HG03354 (cell line): ENCODE results near the gene UBP1.
A peak's percentile ranks its signal among the peaks of the same experiment; 100 is the strongest.

Experiments
- ATAC-seq: cut with Tn5 transposase; IDR thresholded peaks from one replicate; pipeline ENCODE4 v1.9.1; 2021; ENCODE audit warnings: mild to moderate bottlenecking; ENCODE audit not compliant: unreplicated experiment, poor library complexity, severe bottlenecking

Gene UBP1

DNA sequence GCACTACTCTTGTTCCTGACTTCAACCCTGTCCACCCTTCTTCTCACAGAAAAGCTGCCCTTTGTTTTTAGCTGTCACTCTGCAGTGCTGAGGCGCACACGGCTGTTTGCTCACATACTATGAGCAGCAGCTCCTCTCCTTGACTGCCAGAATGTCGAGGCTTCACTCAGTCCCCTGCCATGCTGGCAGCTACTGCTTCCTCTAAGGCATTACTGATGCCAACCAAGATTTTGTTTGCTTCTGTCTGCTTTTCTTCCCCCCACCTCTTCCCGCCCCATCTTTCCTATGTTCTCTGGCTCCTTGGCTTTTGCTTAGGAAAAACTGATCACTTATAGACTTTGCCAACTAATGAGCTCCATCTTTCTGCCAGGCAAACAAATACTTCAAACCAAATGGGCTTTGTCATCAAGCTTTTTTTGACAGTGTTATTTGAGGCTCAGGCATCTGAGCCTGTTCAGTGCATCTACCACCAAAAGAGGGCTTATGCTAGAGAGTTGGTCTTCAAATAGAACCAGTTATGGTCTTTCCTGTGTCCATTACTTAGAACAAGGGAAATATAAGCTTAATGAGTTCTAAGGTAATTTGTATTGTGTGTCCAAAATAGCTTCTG, 81.9 kb downstream of the UBP1 start:
- no peak for ATAC-seq

DNA sequence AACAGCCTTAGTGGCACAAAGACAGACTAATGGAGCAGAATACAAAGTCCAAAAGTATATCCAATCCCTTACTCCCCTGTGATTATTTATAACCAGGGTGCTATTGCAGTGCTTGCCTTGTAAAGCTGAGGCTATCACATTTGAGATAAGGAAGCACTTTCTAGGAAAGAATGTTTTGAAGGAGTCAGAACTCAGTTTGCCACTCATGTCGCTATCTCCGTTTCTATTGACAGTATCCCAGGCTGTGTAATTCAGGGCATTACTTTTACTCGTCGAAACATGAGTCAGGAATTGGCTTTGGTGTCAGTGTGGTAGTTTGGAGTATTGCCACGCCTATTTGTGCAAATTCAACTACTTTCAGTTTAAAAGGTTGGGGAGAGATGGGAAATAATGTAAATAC, 84.6 kb downstream of the UBP1 start:
- no peak for ATAC-seq

DNA sequence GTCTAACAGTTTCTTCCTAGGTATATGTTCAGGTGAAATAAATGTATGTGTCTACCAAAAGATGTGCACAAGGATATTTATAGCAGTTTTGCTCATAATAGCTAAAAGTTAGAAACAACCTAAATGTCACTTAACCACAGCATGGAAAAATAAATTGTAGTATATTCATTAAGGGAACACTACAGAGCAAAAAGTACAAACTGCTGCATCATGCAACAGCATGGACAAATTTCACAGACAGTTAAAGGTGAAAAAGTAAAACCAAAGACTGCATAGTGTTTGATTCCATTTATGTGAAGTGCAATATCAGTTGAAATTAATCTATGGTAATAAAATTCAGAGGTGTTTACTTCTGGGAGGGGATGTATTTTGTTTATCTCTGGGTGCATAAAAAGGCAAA, 100.4 kb downstream of the UBP1 start:
- ATAC-seq: no peak

DNA sequence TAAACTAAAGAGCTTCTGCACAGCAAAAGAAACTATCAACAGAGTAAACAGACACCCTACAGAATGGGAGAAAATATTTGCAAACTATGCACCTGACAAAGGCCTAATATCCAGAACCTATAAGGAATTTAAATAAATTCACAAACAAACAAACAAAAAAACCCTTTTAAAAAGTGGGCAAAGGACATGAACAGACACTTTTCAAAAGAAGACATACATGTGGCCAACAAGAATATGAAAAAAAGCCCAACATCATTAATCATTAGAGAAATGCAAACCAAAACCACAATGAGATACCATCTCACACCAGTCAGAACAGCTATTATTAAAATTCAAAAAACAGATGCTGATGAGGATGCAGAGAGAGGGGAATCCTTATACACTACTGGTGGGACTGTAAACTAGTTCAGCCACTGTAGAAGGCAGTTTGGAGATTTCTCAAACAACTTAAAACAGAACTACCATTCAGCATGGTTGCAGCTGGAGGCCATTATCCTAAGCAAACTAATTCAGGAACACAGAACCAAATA, 101.2 kb downstream of the UBP1 start:
- peak; percentile 71 for ATAC-seq
